ENCODE data around the gene PLPP3.
"Not testable (repeated sequence)": the region's sequence is repeated elsewhere in the genome, so short reads cannot be mapped to it uniquely, and the experiment has no call there.

PLPP3 gene

DNA sequence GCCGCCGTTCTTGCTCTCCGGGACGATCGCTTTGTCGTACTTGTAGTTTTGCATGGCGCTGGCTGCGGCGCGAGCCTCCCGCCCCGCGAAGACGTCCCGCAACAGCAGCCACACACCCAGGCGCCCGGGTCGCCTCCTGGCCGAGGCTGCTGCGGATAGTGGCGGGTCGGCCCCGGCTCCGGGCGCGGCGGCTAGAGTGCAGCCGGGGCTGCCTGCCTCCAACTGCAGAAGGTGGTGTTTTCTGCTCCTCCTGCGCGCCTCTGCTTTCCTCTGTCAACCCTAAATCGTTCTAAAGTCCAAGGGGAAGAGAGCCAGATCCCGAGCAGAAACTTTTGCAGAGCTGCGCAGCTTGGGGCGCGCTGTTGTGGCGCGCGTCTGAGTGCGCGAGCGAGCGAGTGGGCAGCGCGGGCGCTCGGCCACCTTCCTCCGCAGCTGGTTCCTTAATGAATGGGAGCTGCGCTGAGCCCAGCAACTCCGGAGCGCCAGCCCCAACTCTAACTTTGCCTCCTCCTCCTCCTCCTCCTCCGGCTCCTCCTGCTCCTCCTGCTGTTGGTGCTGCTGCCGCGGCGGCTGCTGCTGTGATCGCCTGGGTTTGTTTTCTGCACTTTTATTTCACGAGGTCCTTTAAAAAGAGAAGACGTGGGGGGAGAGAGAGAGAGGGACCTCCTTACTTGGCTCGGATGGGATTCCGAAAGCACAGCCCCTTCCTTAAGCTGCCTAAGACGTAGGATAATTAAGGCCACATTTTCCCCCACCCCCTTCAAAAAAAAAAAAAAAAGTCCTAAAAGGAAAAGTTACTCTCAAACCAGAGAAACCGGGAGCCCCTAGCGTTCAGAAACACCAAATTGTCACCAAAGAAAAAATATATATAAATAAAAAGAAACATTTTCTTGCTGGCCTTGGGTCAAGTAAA lies at the start of gene PLPP3:
TSS of gene PLPP3 (minus strand) at position 601 of the 913 bp plus-strand sequence. CDS start at position 54, 547 bp downstream.
- peak; percentile 92 for DNase-seq (ENCODE audit: low spot score)

DNA sequence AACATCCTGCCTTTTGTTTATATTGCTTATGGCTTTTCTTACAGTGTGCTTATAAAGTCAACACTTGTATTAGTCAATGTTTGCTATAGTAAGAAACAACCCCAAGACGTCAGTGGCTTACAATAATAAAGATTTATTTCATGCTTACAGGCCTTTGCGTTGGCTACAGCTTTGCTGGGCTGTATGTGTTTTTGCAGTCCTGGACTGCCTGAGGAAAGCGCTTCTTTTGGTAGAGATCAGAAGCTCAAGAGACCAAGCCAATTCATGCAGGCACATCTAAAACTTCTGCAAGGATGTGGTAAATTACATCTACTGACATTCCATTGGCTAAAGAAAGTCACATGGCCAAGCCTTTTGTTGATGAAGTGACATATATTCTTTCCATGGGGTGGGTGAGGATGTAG lies 48.3 kb upstream of the PLPP3 start:
- no peak for DNase-seq (ENCODE audit: low spot score)

DNA sequence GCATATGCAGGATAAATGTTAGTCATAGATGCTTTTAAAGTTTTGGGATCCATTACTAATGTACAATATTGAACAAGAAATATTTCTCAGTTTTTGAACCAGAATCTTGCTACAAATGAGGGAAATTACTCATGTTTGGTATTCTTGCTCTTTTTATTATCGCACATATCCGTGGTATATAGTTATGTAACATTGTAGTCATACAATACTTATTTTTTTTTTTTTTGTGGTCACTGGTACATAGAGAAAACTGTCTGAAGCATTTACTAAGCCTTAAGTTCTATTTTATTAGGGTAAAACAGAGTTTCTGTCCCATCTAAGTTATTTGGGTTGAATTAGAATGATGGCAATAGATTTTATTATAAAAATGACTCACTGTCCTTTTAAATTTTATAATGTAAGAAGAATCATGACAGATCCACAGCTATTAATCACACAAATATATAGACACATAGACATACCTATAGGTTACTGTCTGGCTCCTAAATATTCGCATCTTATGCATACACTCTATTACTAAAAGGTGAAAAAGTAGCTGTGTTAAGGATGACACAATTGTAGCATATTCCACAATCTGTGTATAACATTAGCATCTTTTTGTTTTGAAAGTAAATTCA lies 47.8 kb upstream of the PLPP3 start:
- peak; percentile 24 for DNase-seq (ENCODE audit: low spot score)

DNA sequence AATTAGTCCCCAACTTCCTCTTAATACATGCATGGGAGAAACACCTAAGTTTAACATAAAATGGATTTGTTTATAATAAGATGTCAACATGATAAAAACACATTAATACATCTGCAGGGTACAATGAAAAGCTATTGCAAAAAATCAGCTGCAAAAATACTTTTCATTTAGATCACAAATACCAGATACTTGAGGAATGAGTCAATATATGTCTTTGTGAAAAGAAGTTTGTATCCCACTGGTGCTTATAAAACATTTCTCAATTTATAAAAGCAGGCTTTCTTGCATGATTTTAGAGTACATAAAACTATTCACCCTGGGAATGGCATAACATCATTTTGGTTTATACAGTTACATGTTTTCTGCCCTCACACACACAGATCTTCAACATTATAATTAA lies 47.2 kb upstream of the PLPP3 start:
- DNase-seq (ENCODE audit: low spot score), result peak; percentile 56

DNA sequence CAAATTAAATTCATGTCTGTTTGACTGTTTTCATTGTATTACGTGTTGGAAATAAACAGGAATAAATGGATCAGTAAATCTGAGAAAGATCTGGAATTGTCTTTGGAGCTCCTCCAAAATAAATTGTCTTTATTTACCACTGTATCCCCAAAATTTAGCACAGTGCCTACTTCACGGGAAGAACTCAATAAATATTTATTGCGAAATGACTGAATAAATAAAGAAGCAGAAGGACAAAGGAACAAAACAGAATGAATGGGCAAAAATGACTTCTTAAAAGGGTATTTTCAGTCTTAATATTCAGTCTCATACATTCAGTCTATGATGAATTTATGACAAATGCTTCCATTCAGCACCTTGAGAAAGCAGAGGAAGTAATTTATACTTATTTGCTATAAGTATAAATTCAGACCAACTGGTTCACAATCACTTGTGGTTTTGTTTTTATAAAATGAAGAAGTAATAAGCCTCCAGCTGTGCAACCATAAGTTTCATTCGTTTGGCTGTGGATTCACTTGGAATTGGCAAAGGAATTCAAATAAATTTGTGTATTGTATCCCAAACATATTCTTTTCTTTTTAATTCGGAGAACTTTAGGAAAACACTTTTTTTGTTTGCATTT lies 46.6 kb upstream of the PLPP3 start:
- DNase-seq (ENCODE audit: low spot score), result no peak

DNA sequence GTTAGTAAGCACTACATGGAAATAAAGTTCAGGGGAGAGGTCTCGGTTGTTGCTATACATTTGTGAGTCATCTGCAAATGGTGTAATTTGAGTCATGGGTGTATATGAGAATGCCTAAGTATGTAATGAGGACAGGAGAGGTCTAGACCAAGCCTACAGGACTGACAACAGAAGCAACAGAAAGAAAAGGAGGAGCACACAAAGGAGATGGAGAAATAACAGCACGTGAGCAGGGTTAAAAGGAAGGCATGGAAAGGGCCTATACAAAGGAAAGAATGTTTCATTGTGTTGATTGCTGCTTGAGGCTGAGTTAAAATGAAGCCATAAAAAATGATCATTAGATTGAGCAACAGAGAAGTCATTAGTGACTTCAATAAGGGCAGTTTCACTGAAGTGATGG lies 37.8 kb upstream of the PLPP3 start:
- DNase-seq (ENCODE audit: low spot score), result no peak

DNA sequence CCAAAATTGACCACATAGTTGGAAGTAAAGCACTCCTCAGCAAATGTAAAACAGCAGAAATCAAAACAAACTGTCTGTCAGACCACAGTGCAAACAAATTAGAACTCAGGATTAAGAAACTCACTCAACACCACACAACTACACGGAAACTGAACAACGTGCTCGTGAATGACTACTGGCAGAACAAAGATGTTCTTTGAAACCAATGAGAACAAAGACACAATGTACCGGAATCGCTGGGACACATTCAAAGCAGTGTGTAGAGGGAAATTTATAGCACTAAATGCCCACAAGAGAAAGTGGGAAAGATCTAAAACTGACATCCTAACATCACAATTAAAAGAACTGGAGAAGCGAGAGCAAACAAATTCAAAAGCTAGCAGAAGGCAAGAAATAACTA lies 31.4 kb upstream of the PLPP3 start:
- DNase-seq (ENCODE audit: low spot score), result not testable (repeated sequence)

DNA sequence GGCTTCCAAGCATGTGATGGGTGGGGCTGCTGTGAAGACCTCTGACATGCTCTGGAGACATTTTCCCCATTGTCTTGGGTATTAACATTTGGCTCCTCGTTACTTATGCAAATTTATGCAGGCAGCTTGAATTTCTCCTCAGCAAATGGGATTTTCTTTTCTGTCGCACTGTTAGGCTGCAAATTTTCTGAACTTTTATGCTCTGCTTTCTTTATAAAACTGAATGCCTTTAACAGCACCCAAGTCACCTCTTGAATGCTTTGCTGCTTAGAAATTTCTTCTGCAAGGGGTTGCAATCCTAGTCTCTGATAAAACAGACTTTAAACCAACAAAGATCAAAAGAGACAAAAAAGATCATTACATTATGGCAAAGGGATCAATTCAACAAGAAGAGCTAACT lies 30.7 kb upstream of the PLPP3 start:
- DNase-seq (ENCODE audit: low spot score), result not testable (repeated sequence)

DNA sequence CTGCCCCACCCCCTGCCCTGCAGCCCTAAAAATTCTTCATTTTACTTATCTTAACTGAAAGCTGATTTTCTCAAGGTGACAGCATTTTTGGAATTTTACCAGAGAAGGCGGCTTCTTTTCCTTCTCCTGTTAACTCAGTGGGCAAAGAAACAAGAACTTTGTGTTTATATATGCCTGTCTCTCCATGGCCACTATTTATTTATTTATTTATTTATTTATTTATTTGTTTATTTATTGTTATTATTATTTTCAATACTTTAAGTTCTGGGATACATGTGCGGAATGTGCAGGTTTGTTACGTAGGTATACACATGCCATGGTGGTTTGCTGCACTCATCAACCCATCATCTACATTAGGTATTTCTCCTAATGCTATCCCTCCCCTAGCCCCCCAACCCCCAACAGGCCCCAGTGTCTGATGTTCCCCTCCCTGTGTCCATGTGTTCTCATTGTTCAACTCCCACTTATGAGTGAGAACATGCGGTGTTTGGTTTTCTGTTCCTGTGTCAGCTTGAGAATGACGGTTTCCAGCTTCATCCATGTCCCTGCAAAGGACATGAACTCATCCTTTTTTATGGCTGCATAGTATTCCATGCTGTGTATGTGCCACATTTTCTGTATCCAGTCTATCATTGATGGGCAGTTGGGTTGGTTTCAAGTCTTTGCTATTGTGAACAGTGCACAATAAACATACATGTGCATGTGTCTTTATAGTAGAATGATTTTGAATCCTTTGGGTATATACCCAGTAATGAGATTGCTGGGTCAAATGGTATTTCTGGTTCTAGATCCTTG lies 16.2 kb upstream of the PLPP3 start:
- DNase-seq (ENCODE audit: low spot score), result not testable (repeated sequence)

DNA sequence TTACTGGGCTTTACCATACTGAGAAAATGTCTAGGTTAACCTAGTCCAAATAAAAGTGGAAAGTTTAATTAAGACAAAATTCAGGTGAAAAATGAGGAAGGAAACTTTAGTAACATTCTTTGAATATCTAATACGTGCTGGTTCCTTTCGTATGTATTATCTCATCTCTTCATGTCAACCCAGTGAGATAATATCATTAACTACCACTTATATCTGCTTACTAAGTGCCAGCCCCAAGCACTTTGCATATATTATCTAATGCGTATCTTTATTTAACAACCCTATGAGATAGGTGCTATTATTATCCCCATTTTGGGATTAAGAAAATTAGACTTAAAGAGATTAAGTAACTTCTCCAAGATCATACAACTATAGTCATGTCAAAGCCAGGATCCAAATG lies 12.5 kb upstream of the PLPP3 start:
- no peak for DNase-seq (ENCODE audit: low spot score)

DNA sequence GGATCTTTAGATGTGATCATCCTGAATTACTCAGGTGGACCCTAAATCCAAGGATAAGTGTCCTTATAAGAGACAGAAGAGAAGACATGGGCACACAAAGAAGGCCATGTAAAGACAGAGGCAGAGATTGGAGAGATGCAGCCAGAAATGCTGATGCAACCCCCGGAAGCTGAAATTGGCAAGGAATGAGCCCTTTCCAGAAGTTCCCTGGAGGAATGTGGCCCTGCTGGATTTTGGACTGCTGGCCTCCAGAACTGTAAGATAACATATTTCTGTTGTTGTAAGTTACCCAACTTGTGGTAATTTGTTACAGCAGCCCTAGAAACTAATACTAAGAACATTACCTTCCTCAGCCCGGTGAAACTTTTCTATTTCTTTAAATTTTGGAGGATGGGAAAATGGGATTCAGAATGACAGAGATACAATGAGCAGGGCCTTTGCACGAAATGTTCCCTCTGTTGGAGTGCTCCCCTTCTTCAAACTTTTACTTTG lies 11.2 kb upstream of the PLPP3 start:
- peak; percentile 32 for DNase-seq (ENCODE audit: low spot score)

DNA sequence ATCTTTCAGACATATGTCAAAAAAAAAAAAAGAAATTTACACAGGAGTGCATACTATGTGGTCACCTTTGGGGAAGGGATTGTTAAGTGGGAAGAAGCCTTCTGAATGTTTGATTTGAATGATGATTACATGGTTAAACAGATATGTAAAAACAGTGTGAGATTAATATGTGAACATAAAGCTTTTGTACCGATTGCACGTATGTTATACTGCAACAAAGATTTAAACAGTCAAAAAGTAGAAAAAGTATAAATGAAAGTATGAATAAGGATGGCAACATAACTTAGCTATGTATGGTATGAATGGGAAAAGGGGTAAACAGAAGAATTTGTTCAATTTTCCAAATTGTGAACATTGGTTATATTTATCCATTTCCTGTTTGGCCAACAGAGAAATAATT lies 10.0 kb upstream of the PLPP3 start:
- no peak for DNase-seq (ENCODE audit: low spot score)

DNA sequence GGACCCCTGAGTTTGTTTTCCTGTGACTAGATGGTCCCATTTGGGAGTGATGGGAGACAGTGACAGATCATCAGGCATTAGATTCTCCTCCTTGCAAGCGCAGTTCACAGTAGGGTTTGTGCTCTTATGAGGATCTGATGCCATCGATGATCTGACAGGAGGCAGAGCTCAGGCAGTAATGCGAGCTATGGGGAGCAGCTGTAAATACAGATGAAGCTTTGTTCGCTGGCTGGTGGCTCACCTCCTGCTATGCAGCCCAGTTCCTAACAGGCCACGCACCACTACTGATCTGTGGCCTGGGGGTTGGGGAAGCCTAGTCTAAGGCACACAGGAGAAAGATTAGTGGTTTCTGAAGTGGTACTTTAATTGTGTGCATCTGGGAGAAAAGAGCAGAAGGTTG lies 7.1 kb upstream of the PLPP3 start:
- DNase-seq (ENCODE audit: low spot score), result no peak

DNA sequence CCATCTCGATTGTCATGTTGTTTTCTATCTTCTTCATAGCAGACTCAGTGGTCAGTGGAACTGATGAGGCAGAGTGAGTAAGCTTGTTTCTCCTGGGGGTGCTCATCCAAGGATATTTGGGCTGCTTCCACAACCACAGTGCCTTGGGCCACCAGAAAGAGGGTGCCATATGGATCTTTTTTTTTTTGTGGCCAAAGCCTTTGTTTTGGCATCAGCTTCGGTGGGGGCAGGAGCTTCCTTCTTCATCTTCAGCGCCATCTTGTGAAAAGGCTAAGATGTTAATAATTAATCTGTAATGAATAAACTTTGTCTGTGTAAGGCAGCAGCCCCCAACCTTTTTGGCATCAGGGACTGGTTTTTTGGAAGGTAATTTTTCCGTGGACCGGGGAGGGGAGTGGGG lies 6.6 kb upstream of the PLPP3 start:
- DNase-seq (ENCODE audit: low spot score), result no peak

DNA sequence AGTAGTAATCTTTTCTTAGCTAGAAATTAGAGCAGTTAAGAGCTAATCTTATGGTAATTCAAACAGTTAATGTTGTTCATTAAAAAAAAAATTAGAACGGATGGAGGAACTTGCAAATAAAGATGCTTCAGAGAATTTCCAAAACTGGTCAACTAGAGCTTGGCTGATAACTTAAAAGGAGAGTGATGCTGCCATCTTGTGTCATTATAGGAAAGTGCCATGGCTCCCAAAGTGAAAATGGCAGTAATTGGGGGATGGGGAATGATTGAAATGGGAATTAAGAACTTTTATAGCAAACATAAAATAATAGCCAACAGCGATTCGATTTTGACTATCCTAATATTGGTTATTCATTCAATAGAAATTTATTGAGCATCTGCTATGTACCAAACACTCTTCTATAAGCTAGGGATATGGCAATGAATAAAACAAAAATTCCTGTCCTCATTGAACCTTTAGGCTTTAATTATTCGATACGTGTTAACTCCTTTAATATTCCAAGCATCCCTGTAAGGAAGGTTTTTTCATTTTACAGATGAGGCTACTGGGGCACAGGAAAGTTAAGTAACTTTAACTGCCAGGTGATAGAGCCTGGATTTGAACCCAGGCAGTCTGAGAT lies 5.7 kb upstream of the PLPP3 start:
- peak; percentile 70 for DNase-seq (ENCODE audit: low spot score)

DNA sequence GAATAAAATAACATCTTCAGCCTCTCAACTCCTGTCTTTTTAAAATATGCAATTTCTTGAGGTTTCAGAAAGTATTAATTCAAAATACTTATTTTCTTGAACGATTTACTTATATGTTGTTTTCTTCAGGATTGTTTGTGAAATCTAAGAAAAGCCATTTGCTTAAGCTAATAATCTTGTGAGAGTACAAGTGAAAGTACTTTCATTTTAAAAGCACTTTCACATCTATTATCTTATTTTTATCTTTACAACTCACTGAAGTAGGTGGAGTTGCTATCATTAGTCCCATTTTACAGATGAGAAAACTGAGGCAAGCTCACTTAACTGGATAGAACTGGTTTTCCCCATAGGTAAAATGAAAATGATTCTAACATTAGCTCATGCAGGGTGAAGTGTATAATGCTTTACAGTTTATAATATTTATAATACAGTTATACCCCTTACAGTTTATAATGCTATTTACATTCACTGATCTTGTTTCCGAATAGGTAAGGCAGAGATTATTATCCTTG lies 4.7 kb upstream of the PLPP3 start:
- no peak for DNase-seq (ENCODE audit: low spot score)

DNA sequence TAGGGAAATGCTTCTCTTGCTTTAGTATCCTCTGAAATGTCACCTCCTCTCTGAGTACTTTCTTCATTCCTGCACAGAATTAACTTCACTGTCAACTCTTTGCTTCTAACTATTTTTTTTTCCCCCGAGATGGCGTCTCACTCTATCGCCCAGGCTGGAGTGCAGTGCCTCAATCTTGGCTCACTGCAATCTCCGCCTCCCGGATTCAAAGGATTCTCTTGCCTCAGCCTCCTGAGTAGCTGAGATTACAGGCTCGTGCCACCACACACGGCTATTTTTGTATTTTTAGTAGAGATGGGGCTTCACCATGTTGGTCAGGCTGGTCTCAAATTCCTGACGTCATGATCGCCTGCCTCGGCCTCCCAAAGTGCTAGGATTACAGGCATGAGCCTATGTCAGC lies 1.4 kb upstream of the PLPP3 start:
- DNase-seq (ENCODE audit: low spot score), result no peak

DNA sequence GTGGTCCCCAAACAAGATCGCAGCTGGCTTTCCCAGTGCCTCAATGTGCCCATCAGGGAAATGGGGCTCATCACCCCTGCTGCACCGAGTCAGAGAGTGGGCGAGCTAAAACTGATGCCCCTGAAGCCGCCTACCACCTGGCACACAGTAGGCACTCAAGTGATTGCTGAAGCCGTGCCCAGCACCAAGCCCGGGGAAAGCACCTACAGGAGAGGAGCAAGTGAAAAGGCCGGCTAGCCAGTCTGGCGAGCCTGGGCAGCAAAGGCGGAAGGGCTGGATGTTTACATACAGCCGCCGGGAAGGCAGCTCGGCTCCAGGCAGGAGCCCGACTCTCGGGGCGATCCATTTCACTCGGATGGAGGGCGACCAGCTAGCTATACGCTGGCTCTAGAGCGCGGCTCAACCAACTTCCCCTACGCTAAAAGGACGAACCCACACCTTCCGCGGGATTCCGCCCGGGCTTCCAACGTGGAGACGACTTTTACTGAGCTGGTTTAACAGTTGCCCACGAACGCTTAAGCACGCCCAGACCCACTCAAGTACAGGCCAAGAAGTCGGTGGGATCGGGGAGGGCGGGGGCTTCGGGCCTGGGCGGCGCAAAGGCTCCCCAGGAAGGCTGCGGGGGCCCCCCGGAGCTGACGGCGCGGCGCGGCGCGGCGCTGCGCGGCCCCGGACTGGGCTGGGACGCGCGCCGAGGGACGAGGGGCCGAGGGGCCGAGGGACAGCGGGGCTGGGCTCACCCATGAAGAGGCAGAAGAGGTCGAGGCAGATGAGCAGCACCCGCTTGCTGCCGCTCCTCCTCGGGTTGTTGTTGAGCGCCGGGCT lies 1.0 kb downstream of the PLPP3 start:
- DNase-seq (ENCODE audit: low spot score), result peak; percentile 63

DNA sequence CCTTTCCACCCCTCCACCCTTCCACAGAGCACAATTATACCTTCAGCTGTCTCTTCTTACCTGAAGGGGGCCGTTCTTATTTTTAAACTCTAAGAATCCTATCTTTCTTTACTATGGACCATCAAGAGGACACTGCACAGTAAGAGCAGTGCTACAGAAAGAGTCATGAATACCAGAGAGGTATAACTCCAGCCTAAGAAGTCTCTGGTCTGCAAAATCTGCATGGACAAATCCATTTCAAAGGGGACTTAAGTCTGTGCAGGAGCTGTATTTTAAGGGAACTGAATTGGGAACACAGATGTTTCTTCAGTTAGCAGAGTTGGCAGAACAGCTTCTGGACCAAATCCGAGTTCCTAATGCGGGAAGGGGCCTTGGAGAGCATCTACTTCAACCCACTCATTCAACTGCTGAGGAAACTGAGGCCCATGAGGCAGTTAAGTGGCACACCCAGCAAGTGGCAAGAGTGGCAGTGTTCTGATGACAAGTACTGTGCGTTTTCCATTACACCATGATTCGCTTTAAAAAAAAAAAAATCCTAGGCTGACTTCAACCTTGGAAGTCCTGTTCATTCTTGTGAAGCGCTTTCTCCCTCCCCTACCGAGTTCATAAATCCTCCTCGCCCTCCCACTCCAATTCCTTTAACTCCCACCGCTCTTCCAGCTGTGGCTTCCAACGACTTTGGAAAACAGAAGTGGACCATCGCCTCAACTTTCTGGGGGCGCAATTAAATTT lies 1.8 kb downstream of the PLPP3 start:
- no peak for DNase-seq (ENCODE audit: low spot score)

DNA sequence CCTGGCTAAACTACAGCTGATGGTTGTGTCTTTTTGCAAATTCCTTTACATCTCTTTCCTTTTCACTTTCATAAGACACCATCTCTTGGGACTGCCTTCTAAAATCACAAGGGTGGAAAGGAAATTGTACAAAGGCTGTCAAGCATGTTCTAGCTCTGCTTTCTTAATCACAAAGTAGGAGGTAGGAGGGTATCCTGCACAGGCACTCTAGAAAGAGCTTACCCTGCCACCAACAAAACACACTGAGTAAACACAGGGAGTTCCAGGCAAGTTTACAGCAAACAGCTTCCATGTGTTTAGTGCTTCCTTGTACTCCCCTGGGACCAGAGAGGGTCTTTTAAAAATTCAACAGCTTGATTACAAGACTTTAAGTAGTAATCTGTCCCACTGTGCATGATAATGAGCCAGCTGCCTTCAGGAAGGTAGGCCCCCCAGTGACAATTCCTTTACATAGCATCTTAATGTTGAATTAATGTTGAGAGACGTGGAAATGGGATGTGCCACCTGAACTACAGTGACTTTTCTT lies 2.4 kb downstream of the PLPP3 start:
- peak; percentile 39 for DNase-seq (ENCODE audit: low spot score)

All from GM03348 (cell line).